Caki2 (cell line): ENCODE measurements around the gene OLFM1. TPM values are rescaled to one million over a fixed set of nuclear protein-coding genes. Genes with fewer than 3 reads are reported as not detected.

Source experiments
- DNase-seq: peaks from one replicate; pipeline ENCODE4 v3.0.0-alpha.2; 2015; ENCODE audit warnings: low read depth
- in situ Hi-C: cut with HindIII; loops from 2 replicates; pipeline ENCODE4 v1.10.0; 2016; ENCODE audit warnings: low sequenced_read_pairs, low pct_unique_long_range_greater_than_20kb, mixed read lengths
- total RNA-seq: library from RNA; depleted of rRNA; stranded (reverse); fragments of >200 nt; shearing (Covaris generic); gene quantifications from 2 replicates; pipeline ENCODE4 v1.2.3, GENCODE V29; 2014; ENCODE audit warnings: low replicate concordance

The OLFM1 gene
- total RNA-seq, 1 experiment from 2014 or later, result 2.6 TPM

DNA sequence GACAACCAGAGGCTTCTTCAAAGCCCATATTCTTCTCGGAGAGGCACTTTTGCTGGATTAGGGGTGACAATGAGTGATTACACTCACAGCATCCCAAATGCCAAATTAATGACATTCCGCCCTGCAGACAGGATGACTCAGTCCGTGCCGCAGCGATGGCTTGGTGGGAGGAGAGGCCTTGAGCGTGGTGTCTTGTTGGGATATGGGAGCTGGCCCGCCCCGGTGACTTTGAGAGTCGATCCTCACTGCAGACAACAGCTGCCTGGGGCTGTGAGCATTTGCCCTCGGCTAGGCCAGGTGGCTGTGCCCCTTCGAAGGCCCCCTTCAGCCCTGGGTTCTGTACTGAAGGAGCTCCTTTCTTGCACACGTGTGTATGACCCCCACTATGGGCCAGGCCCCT is 29.8 kb downstream of the OLFM1 start:
- DNase-seq, result no peak
- in situ Hi-C loops, result no loop called here

DNA sequence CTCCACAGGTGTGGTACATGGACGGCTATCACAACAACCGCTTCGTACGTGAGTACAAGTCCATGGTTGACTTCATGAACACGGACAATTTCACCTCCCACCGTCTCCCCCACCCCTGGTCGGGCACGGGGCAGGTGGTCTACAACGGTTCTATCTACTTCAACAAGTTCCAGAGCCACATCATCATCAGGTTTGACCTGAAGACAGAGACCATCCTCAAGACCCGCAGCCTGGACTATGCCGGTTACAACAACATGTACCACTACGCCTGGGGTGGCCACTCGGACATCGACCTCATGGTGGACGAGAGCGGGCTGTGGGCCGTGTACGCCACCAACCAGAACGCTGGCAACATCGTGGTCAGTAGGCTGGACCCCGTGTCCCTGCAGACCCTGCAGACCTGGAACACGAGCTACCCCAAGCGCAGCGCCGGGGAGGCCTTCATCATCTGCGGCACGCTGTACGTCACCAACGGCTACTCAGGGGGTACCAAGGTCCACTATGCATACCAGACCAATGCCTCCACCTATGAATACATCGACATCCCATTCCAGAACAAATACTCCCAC is 32.1 kb downstream of the OLFM1 start:
- in situ Hi-C loops, result no loop called here
- no peak for DNase-seq

DNA sequence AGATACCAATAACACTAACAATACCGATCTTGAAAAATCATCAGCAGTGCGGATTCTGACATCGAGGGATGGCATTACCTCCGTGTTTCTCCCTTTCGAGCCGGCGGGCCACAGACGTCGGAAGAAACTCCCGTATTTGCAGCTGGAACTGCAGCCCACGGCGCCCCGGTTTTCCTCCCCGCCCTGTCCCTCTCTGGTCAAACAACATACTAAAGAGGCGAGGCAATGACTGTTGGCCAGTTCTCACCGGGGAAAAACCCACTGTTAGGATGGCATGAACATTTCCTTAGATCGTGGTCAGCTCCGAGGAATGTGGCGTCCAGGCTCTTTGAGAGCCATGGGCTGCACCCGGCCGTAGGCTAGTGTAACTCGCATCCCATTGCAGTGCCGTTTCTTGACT is 32.8 kb downstream of the OLFM1 start:
- DNase-seq, result no peak
- in situ Hi-C loops, result no loop called here

DNA sequence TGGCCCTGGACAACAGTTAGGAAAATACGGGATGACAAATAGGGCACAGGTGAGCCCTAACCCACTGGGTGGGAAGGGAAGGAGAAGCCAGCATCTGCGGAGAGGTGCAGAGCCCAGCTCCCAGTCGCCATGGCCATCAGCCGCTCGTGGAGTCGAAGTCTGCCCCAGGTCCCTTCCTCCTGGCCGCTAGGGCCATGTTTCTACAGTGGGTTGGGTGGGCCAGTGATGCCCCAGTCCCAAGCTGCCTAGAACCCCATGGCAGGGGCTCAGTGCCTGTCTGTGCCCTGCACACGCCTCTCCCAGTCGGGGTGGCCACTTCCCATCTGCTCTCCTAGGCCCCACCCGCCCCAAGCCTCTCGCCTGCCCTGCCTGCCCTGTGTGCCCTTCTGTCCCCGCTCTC is 34.8 kb downstream of the OLFM1 start:
- DNase-seq, result no peak
- in situ Hi-C loops, result no loop called here

DNA sequence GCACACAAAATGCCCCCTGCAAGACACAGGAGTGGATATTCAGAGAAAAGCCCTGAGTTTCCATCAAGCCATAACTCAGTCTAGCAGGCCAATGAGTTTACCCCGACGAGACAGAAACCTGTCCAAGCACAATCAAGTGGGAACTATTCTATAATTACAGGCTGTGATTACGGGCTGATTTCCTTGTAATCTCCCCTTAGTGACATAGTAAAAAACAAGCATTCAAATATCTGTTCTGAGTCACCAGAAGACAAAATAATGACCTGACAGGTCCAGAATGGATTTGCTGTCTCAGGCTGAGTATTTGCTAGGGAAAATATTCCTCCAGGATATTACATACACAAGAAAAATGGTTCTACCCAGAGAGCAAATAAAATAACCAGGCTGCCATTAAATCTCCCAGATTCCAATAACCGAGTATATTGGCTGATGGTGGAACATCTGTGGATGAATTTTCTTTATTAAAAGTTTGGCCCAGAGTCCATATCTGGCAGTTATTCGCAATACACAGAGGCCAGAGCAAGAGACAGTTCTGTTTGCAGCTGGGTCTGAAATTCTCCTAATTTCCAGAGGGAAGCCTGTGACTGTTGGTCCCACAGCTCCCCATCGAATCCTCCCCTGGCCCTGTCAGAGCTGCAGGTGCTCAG is 35.8 kb downstream of the OLFM1 start:
- DNase-seq, result no peak
- in situ Hi-C loops, result no loop called here

DNA sequence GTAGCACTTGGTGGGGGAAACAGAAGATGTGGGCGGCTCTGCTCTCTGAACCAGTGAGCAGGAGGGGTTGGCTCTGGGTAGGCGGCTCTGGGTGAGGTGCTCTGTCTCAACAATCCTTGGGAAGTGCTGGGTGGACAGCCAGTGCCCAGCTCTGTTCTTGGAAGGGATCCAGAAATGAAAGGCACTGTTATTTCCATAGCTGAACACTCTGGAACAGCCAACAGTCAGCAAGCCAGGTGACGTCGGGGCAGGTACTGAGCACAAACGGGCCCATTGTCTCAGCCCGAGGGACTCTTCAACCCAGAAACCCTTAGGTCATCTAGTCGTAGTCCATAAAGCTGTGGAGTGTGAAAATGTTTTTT is 36.3 kb downstream of the OLFM1 start:
- DNase-seq, result no peak
- in situ Hi-C loops, result no loop called here

DNA sequence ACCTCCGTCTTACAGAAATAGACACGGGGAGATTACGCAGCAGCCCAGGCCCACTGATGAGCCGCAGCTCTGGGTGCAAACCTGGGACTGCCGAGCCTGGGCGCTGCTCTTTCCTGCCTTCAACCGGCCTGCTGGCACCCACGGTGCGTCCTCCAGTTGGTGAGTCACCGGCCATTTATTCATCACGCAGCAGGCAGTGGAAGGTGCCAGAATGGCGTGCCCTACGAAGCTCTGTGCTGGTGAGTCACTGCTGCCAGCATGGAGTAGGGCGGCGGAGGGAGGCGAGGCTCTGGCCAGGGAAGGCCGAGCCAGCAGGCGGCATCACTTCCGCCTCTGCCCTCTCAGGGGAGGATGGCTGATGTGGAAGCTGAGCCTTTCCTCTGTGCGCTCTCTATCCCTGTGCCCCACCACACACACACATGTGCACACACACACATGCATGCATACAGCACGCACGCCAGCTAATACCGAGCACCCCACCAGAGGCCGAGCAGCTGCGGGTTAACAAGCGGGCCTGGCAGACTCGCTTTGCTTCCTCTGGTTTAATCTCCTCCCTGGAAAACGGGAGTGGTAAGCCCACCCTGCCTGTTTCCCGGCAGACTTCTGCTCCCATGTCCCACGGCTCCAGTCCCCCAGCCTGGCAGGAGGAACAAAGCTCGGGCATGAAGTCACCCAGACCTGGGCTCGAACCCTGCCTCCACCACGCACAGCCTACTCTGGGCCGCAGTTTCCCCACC is 39.2 kb downstream of the OLFM1 start:
- peak; percentile 44 for DNase-seq
- in situ Hi-C loops, result no loop called here

DNA sequence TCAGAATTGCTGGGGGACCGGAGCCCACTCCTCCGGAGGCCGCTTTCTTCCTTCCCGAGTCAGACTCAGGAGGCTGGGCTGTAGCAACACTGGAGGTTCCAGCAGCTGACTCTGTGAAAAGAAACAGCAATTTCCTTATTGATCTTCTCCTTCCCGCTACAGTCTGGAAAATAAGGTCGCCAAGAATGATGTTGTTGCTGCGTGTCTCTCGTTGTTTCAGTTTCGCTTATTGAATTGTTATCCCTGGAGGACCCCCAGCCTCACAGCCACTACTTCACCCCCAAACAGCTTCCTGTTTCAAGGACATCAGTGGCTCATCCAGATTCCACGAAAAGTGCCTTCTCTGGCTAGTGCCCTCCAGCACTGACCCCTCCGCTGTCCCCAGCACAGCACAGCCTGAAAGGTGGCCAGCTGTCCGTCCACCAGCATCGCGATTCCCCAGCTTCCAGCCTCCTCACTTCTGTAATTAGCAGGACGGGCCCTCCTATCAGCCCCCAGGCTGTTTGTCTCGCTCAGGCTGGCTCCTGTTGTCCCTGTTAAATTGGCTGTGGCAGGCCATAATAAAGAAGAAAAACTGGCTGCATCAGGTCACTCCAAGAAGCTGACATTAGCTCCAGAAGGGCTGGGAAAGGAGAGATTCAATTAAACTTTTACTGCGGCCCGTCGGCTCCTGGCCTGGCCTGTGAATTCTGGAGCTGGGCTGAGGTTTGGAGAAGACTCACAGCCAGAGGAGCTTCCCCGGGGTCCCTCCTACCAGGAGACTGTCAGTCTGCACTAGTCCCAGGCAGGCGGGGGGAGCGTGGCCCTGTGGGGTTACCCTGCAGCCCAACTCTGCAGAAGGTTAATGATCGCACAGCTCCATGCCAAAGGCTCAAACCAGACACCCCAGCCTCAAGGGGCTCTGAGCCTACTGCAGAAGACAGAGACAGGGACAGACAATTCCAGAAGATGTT is 40.5 kb downstream of the OLFM1 start:
- in situ Hi-C loops, result no loop called here
- DNase-seq, result no peak

DNA sequence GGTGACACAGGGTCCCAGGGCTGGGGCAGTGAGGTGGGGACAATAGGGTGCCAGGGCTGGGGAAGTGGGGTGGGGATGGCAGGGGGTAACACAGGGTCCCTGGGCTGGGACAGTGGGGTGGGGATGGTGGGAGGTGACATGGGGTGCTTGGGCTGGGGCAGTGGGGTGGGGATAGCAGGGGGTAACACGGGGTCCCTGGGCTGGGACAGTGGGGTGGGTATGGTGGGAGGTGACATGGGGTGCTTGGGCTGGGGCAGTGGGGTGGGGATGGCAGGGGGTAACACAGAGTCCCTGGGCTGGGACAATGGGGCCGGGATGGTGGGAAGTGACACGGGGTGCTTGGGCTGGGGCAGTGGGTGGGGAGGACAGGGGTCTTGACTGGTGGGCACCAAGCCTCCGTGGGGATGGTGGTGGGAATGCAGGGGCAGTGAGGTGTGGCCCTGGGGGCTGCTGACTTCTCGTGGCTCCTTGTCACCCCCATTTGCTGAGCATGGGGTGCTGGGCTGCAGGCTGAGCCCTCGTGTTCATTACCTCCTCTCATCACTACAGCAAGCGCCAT is 41.7 kb downstream of the OLFM1 start:
- DNase-seq, result no peak
- in situ Hi-C loops, result no loop called here

DNA sequence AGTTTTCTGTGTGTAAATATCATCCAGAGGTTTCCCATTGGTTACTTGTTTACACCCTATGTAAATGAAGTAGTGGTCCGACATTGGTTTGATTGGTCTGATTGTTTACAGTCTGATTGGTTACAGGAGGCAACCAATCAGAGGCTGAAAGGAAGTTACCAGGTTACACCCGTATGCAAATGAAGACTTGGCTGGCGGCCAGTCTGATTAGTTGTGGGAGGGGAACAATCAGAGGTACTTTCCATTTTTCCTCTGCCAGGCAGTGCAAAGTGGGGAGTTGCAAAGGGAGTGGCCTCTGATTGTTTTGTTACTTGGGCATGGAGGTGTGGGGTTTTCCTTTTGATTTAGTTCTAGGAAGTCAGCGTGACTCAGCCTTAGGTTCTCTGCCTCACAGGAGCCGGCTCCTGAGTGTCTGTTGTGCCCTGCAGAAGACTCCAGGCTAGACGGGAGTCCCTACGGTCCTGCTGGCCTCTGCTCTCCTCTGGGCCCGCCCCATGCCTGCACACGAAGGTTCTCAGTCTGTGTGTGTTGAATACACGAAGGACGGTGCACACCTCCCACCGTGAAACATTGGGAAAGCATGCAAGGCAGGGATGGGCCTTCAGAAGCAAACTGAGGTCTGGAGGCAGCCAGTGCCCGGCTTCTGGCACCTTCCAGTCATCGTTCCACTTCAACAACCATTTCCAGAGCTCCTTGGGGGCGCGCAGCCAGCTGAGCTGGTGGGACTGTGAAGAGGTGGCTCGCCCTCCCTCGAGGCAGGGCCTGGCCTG is 42.9 kb downstream of the OLFM1 start:
- DNase-seq, result peak; percentile 96
- in situ Hi-C loops, result no loop called here

DNA sequence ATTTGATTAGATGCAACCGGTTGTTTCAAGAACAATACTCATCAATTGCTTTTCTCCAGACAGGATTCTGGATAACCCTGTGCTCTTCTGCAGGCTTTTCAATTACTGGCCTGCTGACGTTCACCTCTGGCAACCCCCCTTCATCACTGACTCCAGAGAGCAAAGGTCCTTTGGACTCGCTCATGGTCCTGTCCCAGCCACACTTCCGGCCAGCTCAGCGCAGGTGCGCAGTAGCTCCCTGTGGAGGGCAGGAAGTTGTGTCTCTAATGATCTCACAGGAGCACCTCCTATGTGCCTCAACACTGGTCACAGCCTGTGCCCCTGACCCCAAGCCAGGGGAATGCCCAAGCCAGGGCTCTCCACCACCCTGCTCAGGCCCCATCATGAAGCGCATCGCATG is 44.0 kb downstream of the OLFM1 start:
- no peak for DNase-seq
- in situ Hi-C loops, result no loop called here

DNA sequence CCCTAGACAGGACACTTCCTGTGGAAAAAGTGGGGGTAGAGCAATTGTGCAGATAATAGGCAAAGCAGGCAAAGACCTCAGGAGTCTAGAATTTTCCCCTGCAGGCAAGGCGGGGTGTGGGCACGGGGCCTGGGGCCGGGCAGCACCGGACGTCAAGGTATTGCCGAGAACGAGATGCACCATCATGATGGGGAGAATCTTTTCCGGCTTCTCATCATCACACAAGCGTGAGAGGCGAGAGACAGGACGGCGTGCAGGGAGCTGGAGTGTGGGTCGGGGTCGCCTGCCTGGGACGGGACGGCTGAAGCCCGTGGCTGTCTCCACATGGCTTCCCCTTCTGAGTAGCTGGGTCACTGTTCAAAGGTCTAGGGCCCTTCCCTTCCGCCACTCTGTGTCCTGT is 44.5 kb downstream of the OLFM1 start:
- in situ Hi-C loops, result no loop called here
- no peak for DNase-seq

DNA sequence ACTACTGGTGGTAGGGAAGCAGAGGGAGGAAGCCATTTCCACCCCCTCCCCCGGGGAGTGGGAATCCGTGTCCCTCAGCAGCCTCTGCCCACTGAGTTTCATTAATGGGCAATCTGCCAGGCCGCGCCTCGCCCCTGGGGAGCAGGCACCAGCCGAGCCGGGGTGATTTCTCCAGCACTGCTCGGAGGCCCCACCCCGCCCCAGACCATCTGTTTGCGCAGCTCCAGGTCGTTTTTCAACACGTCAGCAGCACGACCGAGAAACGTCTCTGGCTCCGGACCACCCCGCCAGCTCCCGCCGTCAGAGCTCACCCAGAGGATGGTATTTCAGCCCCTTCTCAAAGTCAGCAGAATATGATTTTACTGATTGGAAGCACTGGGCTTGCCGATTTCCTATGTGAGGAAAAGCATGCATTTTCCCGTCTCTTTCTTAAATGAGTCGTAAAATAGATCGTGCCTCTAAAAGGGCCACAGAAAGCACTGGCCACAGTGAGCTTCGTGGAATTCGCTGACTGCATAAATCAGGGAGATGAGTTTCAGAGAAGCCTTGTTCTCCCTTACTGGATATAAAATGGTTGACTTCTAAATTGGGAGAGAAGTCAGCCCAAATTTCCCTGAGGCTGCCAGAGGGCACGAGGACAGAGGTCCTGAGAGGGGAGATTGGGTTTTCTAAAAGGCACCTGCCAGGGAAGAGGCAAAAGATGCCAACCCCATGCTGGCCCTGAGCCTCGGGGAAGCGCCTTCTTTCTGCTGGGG is 47.0 kb downstream of the OLFM1 start:
- in situ Hi-C loops, result no loop called here
- DNase-seq, result no peak

DNA sequence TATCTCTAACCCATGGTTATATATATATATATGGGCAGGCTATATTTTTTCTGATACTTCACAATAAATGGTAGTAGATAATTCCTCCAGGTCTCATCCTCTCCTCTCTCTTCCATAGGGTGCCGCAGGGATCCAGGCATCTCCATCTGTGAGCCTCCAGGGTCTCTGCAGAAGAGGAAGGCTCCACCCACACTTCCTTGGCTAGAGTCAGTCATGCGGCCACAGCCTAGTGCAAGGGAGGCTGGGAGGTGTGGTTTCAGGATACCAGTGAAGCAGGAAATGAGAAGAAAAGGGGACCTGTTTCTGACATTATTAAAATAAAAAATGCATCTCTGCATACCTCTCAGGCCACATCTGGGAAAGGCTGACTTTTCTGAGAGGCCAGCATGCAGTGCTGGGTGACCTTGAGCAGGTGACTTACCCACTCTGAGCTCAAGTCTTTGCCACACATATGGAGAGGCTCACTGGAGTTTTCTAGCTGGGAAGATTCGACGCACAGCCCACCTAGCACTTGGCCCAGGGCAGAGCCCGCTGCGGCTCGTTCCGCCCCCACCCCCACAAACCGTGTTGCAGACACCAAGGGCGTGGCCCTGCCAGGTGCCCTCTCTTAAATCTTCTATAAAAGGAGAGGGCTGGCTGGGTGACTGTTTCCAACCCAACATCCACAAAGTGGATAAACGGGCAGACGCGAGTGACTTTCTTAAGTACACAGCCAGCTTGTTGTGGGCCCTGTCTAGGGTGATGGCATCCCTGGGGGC is 47.9 kb downstream of the OLFM1 start:
- in situ Hi-C loops, result no loop called here

DNA sequence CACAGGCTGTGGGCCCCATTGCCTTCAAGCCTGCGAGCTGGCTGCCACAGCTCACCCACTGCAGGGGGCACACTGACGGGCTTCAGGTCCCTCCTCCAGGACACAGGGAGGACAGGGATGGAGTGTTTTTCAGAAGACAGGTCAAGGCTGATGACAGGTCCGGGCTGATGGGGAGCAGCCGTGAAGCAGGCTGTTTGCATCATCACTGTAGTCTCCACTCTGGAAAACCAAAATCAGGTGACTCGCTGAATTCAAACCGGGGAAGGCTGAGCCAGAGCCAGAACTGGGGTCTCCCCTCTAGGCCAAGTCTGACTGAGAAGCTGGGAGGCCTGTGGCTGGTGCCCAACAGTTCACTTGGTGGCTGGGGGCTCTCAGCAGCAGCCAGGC is 48.5 kb downstream of the OLFM1 start:
- no peak for DNase-seq
- in situ Hi-C loops, result no loop called here

More for the DNA sequence above, 47.9 kb downstream of the OLFM1 start:
- no peak for DNase-seq

DNA sequence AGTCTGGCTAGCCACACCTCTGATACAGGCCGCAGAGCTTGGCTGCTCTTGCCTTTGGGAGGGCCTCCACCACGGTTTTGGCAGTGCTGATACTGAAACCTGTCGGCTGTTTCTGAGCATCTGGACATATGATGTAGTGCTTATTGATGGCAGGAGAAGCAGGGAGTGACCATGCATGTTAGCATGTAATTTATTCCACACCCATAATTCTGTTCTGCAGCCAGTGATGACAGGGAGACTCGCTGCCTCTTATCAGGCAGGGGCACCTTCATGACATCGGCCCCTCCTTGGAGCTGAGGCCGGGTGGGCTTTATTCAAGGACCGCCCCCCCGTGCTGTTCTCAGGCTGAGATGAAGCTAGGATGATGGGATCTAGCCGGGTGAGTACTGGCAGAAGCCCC is 49.0 kb downstream of the OLFM1 start:
- no peak for DNase-seq
- in situ Hi-C loops, result no loop called here
